ENCODE measurements around the gene UBB.
"Not testable (repeated sequence)": the region's sequence is repeated elsewhere in the genome, so short reads cannot be mapped to it uniquely, and the experiment has no call there.

DNA sequence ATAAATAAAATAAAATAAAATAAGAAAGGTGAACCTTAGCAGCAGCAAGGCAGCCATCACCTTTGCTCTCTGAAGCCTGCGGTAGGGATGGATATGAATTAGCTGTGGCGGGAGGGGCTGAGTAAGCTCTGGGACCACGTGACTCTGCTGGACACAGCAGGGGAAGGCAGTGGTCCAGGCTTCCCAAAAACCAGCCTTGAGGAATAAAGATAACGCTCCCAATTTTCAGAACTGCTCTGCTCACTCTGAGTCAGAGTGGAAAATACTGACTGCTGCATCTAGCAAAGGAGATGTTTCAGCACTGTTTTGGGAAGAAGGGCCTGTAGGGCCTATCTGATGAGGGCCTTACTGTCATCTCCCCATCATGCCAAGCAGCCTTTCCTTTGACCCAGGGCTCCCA is 15.0 kb downstream of the UBB start:
- TF ChIP-seq, protein P1, sequence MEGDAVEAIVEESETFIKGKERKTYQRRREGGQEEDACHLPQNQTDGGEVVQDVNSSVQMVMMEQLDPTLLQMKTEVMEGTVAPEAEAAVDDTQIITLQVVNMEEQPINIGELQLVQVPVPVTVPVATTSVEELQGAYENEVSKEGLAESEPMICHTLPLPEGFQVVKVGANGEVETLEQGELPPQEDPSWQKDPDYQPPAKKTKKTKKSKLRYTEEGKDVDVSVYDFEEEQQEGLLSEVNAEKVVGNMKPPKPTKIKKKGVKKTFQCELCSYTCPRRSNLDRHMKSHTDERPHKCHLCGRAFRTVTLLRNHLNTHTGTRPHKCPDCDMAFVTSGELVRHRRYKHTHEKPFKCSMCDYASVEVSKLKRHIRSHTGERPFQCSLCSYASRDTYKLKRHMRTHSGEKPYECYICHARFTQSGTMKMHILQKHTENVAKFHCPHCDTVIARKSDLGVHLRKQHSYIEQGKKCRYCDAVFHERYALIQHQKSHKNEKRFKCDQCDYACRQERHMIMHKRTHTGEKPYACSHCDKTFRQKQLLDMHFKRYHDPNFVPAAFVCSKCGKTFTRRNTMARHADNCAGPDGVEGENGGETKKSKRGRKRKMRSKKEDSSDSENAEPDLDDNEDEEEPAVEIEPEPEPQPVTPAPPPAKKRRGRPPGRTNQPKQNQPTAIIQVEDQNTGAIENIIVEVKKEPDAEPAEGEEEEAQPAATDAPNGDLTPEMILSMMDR (IDR thresholded peaks at IDR 0.05; ENCODE audit: low read depth, low read length, missing input control), result not testable (repeated sequence)
- not testable (repeated sequence) for TF ChIP-seq RXRA (IDR thresholded peaks at IDR 0.05); GABPA (IDR thresholded peaks at IDR 0.05 in 1 of 2, conservative IDR thresholded peaks at IDR 0.05 in 1 of 2)
- TF ChIP-seq, protein P2, sequence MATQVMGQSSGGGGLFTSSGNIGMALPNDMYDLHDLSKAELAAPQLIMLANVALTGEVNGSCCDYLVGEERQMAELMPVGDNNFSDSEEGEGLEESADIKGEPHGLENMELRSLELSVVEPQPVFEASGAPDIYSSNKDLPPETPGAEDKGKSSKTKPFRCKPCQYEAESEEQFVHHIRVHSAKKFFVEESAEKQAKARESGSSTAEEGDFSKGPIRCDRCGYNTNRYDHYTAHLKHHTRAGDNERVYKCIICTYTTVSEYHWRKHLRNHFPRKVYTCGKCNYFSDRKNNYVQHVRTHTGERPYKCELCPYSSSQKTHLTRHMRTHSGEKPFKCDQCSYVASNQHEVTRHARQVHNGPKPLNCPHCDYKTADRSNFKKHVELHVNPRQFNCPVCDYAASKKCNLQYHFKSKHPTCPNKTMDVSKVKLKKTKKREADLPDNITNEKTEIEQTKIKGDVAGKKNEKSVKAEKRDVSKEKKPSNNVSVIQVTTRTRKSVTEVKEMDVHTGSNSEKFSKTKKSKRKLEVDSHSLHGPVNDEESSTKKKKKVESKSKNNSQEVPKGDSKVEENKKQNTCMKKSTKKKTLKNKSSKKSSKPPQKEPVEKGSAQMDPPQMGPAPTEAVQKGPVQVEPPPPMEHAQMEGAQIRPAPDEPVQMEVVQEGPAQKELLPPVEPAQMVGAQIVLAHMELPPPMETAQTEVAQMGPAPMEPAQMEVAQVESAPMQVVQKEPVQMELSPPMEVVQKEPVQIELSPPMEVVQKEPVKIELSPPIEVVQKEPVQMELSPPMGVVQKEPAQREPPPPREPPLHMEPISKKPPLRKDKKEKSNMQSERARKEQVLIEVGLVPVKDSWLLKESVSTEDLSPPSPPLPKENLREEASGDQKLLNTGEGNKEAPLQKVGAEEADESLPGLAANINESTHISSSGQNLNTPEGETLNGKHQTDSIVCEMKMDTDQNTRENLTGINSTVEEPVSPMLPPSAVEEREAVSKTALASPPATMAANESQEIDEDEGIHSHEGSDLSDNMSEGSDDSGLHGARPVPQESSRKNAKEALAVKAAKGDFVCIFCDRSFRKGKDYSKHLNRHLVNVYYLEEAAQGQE (IDR thresholded peaks at IDR 0.05), result not testable (repeated sequence)
- TF ChIP-seq, protein P3, sequence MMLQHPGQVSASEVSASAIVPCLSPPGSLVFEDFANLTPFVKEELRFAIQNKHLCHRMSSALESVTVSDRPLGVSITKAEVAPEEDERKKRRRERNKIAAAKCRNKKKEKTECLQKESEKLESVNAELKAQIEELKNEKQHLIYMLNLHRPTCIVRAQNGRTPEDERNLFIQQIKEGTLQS (IDR thresholded peaks at IDR 0.05), result not testable (repeated sequence)
